CD4-positive, alpha-beta T cell treated with Interleukin-2 at 100 ng/mL for 4 hours (primary cell): ENCODE data around the gene TBC1D17.

ENCODE experiments used
- DNase-seq: peaks from one replicate; pipeline ENCODE4 v3.0.0-alpha.2; 2020; ENCODE audit warnings: low spot score

Gene TBC1D17

GRCh38 chr19:49848938-49849337, 28.6 kb upstream of the TBC1D17 start:
- no peak for DNase-seq

DNA sequence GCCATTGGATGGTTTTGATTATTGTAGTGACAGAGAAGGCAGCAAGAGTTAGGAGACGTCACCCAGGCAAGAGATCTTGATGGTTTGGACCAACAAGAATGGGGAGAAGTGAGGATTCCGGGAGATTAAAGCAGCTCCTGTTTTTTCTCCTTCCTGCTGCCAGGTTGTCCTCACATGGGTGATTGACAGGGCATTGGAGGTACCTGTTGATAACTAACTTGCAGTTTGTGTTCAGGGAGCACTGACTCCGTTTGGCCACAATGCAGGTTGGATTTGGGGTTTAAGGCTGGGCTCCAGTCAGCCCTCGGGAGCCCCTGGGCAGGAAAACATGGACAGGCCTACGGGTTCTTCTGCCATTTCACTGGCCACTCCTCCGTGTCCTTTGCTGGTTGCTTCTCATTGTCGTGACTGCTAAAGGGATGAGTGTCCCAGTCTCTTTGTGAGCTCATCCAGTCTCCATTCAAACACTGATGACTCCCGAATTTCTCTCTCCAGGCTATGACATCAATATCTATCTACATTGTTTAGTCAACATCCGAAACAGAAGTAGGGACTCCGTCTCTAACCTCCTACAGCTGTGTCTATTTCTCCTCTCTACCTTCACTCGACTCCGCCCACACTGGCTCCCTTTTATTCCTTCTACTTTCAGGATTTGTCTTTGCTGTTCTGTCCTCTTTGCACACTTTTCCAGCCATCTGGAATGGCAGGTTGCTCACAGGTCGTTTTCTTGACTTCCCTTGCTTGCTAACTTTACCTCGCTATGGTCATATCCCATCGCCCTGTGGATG, 27.9 kb upstream of the TBC1D17 start:
- no peak for DNase-seq

DNA sequence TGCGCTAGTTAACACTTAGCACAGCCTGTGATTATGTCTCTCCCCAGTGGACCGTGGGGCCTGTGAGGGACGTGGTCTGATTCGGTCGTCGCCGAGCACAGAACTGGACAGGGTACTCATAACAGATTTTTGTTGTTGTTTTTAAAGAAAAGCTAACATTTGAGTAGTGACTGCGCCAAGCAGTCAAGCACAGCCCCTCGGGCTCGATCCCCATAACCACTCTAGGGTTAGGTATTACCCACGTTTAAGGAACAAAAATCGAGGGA, 27.3 kb upstream of the TBC1D17 start:
- no peak for DNase-seq

DNA sequence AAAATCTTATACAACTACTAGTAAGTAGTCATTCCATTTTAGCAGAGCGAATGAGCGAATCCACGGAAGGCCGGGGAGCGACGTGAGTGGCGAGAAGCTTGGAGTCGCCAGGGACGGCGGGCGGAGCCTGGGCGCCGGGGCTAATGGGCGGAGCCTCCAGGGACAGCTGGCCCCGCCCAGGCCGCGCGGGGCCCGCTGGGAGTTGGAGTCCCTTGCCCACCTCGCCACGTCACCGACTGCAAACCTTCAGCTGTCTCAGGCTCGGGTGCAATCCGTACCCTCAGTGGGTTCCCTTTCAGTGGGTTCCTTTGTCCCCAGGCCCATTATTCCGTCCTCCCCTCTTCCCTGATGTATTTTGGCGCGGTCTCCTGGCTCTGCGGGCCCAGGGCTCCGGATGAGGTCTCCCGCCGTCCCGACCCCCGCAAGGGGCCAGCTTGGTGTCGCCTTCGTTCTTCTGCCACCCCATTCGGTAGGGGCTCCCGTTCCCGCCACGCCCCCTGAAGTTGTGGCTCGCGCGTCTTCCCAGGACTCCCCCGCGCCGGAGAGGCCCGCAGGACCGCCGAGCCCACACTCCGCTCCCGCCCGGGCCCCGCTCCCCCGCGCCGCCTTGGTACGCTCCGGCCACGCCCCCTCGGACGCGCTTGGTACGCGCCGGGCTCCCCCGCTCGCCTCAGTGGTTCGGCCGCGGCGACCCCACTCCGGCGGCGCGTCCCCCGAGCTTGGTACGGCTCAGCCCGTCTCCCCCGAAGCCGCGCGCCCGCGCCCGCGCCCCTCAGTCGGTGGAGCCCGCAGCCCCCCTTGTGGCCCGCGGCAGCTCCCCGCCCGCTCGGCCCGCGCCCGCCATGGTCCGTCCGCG, 26.8 kb upstream of the TBC1D17 start, which contains the start of gene PTOV1:
TSS of gene PTOV1 (plus strand) at position 673 of the 856 bp plus-strand sequence.
- peak; percentile 87 for DNase-seq

GRCh38 chr19:49851456-49852259, 25.8 kb upstream of the TBC1D17 start:
- DNase-seq = peak; percentile 29

- no peak for DNase-seq
These were observed 24.8 kb upstream of the TBC1D17 start for GRCh38 chr19:49852631-49853126.

DNA sequence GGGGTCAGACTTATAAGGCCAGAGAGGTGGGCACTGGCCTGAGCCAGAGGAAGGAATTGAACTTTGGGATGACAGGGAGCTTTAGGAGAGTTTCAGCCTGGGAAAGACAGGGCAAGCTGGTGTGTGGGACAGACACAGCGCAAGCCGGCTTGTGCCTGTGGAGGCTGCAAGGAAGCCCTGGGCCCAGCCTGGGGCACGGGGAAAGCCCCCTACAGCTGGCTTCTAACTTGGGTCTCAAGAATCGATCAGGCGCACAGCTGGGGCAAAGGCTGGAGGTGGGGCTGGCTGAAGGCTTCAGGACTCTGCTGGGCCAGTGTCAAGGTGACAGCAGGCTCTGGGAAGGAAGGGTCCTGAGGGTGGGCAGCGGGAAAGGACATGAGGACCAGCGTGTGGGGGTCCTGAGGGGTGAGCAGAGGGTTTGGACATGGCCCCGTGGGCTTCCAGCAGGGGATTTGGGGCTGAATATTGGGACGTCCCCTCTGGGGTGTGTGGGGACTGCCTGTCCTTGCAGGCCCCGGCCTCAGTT, 23.6 kb upstream of the TBC1D17 start:
- DNase-seq = no peak

DNA sequence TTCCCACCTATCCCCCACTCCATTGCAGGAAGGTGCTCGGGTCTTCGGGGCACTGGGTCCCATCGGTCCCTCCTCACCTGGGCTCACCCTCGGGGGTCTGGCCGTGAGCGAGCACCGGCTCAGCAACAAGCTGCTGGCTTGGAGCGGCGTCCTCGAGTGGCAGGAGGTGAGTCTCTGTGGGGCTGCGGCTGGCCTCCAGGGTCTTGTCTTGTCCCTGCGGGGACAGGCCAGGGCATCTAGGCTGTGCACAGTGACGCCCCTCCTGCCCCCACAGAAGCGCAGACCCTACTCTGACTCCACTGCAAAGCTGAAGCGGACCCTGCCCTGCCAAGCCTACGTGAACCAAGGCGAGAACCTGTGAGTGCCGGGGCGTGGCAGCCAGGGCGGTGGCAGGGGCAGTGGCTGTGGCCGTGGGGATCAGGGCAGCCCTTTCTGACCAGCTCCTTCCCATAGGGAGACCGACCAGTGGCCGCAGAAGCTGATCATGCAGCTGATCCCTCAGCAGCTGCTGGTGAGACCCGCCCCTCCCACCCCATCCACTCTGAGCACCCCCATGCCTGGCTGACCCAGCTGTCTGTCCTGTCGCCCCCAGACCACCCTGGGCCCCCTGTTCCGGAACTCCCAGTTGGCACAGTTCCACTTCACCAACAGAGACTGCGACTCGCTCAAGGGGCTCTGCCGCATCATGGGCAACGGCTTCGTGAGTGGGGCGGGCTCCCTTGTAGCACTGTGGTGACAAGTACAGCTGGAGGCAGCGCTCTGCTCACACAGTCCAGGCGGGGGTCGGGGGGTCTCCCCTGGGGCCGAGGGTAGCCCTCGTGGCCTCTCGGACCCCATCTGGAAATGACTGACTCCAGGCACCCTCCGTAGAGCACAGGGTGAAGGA, 22.9 kb upstream of the TBC1D17 start:
- no peak for DNase-seq

- no peak for DNase-seq
These were observed 22.2 kb upstream of the TBC1D17 start for GRCh38 chr19:49855277-49855675.

DNA sequence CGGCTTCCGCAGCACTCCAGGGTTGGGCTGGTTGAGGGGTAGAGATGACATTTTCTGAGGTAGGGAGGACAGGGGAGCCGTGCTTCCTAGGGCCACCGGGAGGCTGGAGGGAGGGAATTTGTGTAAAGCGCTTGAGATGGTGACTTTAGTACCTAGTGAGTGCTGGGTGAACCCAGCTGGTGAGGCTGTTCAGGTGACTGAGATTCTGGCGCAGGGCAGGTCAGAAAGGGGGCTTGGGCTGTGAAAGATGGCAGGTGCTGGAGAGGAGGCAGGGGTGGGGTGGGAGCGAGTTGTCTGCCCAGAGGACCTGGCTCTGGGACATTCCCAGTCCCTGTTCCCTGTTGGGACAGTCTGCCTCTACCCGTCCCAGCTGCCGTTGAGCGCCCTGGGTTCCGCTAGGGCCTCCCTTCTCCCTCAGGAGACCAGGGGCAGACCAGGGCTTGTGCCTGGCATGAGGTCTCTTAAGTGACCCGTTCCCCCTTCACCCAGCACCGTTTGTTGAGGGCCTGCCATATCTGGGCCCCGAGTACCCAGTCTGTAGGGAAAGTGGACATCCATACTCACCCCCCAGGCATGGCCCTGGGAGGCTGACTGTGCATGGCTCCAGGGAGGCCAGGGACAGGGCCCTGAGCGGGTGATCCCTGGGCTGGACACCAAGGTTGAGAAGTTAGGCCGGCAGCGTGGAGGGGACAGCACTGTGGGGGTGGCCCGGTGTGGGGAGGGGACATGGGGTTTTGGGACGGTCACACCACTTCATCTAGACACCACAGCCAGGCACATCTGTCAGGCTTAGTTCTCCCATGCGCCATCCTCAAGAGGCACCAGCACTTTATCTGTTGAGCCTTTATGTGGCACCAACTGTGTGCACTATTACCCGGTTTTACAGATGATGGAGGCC, 21.6 kb upstream of the TBC1D17 start:
- no peak for DNase-seq

DNA sequence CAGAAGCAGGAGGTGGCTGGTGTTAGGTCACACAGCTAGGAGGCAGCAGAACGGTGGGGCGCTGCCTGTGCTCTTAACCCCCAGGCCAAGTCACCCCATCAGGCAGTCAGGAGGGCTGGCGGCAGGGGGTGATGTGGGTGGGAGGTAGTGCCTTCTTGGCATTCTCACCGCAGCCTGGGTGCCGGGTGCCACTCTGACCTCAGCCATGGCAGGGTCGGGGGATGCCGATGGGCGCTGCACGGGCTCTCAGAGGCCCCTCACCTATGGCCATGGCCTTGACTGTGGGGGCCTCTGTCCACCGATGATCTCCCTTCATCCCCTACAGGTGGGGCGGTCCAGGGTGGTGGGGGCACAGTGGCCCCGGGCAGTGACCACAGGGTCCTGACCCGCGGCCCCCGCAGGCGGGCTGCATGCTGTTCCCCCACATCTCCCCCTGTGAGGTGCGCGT, 20.9 kb upstream of the TBC1D17 start:
- DNase-seq = no peak

DNA sequence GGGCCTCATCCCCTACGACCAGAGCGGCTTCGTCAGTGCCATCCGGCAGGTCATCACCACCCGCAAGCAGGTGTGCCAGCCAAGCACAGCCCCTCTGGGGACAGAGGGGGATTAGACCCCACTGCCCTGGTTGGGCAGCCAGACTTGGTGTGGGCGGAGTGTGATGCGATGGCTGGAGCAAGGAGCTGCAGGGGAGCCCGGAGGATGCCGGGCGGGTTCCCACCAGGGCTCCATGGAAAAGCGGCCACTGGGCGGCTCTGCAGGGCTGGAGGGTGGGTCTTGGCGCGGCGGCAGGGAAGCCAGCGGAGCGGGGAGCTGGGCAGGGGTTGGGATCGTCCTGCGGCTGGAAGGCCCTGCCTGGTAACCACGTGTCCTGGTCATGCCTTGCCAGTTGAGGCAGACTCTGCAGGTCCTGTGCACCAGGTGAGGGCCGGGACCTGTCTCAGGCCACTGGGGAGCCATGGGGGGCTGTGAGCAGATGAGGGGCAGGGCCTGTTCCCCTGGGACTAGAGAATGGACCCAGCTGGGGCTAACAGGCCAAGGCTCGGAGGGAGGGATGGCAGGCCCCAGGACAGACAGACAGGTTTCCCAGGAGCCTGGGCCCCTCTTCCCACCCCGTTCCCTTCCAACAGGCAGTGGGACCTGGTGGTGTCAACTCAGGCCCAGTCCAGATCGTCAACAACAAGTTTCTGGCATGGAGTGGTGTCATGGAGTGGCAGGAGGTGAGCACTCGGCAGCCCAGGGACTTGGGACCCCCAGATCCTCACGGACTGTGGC, 20.3 kb upstream of the TBC1D17 start:
- no peak for DNase-seq

DNA sequence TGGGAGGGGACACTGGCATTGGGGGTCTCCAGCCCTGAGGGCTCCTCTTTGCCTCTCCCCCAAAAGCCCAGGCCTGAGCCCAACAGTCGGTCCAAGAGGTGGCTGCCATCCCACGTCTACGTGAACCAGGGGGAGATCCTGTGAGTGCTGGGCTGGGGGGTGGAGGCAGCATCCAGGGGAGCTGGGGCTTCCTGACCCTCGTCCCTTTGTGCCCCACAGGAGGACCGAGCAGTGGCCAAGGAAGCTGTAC, 19.7 kb upstream of the TBC1D17 start:
- DNase-seq = no peak

DNA sequence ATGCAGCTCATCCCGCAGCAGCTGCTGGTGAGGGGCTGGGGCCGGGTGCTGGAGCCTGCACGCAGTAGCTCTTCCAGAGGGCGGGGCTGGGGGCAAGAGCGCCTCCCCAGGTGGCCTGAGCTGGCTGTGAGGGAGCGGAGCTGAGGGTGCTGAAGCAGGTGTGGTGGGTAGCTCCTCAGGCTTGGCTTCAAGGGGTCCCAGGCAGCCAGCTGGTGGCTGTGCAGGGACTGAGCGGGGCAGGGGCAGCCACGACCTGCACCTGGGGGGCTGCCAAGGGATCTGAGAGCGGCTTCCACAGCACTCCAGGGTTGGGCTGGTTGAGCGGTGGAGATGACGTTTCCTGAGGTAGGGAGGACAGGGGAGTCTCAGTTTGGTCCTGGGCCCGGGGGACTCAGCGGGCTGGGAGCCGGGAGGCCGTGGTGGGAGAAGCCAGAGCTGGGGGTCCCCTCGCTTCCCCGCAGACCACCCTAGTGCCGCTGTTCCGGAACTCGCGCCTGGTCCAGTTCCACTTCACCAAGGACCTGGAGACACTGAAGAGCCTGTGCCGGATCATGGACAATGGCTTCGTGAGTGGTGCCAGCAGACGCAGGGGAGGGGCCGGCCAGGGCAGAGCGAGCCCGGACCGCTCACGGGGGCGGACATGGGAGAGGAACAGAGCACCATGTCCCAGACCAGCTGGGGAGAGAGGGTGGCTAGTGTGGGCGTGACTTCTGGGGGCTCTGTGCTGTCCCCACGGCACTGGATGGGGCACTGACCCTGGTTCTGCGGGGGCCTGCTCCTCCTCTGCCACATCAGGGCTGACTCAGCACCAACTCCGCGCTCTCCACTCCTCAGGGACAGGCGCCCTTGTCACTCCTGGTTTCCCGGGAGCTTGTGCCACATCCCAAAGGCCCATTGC, 19.2 kb upstream of the TBC1D17 start:
- DNase-seq = no peak

DNA sequence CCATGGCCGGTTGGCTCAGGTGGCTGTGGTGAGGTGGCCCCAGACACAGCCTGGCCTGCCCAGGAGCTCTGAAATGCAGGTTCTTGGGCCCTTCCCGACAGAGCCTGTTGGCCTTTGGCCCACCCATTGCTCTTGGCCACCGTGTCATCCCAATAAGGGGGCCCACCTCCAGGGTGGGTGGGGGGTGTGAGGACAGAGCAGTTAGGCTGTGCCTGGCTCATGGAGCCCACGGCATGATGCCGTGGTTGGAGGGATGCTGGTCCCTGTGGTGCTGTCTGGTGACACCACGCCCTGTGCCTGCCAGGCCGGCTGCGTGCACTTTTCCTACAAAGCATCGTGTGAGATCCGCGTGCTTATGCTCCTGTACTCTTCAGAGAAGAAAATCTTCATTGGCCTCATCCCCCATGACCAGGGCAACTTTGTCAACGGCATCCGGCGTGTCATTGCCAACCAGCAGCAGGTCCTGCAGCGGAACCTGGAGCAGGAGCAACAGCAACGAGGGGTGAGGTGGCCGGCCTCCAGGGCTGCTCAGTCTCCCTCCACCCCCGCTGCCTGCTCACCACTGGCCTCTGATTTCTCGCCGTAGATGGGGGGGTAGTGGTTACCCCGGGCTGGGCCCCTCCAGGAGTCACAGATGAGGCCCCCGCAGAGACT, 17.7 kb upstream of the TBC1D17 start:
- DNase-seq = no peak

- no peak for DNase-seq
These were observed 17.0 kb upstream of the TBC1D17 start for GRCh38 chr19:49860336-49861102.

DNA sequence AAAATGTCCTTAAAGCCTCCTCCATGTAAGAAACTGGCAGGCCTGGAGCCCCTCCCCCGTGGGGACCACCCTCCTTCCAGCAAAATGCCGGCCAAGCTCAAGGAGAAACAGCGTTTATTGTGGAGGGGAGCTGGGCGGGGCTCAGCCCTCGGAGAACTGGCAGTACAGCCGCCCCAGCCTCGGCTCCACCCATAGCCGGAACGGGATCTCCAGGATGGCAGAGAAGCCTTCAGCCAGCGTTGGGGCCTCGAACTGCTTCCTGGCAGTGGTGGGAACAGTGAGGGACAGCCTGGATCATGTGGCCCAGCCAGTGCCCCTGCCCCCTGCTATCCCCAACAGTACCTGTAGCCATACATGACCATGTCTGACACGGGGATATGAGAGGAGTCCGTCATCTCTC, 16.4 kb upstream of the TBC1D17 start:
- DNase-seq = no peak
